ENCODE data around the gene BMERB1.

The BMERB1 gene

DNA sequence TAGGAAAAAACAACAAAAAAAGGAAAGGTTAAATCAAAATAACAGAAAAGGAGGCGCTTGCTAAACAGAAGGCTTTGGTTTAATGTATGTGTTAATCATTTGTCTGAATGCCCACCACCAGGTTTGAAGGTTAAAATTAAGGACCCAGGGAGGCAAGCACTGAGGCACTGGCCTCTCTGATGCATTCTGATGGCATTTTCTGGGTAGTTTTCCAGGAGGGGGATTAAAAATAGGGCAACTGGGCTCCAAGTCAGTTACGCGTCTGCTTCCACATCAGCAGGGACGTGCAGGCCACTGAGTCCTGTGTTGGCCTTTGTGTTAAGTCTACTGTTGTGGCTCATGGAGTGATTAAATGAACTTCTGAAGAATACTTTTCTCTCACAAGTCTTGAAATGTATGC lies 181.6 kb downstream of the BMERB1 start:
- TF ChIP-seq, protein P1, sequence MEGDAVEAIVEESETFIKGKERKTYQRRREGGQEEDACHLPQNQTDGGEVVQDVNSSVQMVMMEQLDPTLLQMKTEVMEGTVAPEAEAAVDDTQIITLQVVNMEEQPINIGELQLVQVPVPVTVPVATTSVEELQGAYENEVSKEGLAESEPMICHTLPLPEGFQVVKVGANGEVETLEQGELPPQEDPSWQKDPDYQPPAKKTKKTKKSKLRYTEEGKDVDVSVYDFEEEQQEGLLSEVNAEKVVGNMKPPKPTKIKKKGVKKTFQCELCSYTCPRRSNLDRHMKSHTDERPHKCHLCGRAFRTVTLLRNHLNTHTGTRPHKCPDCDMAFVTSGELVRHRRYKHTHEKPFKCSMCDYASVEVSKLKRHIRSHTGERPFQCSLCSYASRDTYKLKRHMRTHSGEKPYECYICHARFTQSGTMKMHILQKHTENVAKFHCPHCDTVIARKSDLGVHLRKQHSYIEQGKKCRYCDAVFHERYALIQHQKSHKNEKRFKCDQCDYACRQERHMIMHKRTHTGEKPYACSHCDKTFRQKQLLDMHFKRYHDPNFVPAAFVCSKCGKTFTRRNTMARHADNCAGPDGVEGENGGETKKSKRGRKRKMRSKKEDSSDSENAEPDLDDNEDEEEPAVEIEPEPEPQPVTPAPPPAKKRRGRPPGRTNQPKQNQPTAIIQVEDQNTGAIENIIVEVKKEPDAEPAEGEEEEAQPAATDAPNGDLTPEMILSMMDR (conservative IDR thresholded peaks at IDR 0.05; ENCODE audit: low read depth, low read length), result no peak
- H4K20me1 ChIP-seq (ENCODE audit: insufficient read depth), result no peaks in the 10 kb centered on the region
- no peaks in the 10 kb centered on the region; the same call in 1 of the 2 replicates for H3K36me3 ChIP-seq (ENCODE audit: insufficient read depth)

DNA sequence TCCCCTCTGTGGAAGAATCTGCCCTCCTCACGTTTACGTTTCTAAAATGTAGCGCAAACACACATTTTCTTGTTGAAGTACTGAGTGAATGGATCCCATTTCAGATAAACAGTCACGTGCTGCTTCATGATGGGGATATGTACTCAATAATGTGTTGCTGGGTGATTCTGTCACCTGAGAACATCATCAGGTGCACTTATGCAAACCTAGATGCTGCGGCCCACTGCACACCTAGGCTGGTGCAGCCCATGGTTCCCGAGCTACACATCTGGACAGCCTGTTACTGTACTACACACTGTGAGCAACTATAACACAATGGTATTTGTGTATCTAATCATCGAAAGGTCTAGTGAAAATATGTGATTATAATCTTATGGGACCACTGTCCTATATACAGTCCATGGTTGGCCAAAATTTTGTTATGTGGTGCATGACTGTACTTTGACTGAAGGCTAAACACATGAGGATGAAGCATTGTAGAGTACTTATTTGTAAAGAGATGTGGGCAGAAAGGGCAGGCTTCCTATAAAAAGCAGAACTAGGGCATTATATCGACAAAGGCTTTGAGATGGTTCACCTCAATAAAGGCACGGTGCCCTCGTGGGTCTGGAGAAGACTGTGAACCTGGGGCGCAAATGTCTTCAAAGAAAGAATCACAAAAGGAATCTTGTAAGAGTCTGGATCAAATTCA lies 182.2 kb downstream of the BMERB1 start:
- H3K4me3 ChIP-seq (IDR thresholded peaks at IDR 0.05; ENCODE audit: insufficient read depth, low read depth, low read length), result no peak overlapping the region
- H3K9ac ChIP-seq, result no peak overlapping the region
- H3K4me1 ChIP-seq (ENCODE audit: low read depth, poor library complexity, severe bottlenecking), result no peaks in the 10 kb centered on the region
- TF ChIP-seq, protein P1 (conservative IDR thresholded peaks at IDR 0.05; ENCODE audit: low read depth, low read length), result no peak
- no peak overlapping the region for H3K4me2 ChIP-seq
- H3K36me3 ChIP-seq (ENCODE audit: insufficient read depth), result no peaks in the 10 kb centered on the region; the same call in 1 of the 2 replicates
- H3K79me2 ChIP-seq (ENCODE audit: insufficient read depth, low read depth), result no peaks in the 10 kb centered on the region
- no peaks in the 10 kb centered on the region for H4K20me1 ChIP-seq (ENCODE audit: insufficient read depth)
- no peaks in the 10 kb centered on the region; the same call in 1 of the 2 replicates for H3K27me3 ChIP-seq (ENCODE audit: insufficient read depth, low read depth)
- no peak overlapping the region for H3K27ac ChIP-seq
- H2AFZ ChIP-seq (ENCODE audit: low read depth), result no peak overlapping the region

More for the DNA sequence above, 181.6 kb downstream of the BMERB1 start:
- Histone ChIP-seq H3K27me3 (ENCODE audit: insufficient read depth, low read depth) (no peaks in the 10 kb centered on the region; the same call in 1 of the 2 replicates), H3K4me1 (ENCODE audit: low read depth, poor library complexity, severe bottlenecking) (no peaks in the 10 kb centered on the region), H3K9ac (no peak overlapping the region), H2AFZ (ENCODE audit: low read depth) (no peak overlapping the region), H3K4me3 (IDR thresholded peaks at IDR 0.05; ENCODE audit: insufficient read depth, low read depth, low read length) (no peak overlapping the region), H3K4me2 (no peak overlapping the region), H3K27ac (no peak overlapping the region), H3K79me2 (ENCODE audit: insufficient read depth, low read depth) (no peaks in the 10 kb centered on the region)

DNA sequence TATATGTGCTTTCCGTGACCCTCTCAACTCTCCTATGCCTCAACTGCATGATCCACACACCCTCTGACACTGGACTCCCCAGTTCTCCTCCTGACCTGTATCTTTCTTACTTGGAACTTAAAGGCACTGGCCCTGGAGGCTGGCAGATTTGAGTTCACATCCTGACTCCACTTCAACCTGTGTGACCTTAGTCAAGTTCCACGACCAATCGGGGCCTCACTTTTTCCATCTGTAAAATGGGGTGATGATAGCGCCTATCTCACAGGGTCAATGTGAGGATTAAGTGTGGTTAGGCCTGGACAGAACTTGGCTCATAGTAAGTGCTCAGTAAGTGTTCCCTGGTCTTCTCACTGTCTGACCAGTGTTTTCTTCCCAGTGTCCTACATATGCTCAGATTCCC lies 183.5 kb downstream of the BMERB1 start:
- Histone ChIP-seq H4K20me1 (ENCODE audit: insufficient read depth) (no peaks in the 10 kb centered on the region), H3K4me2 (no peak overlapping the region), H3K9ac (no peak overlapping the region), H3K79me2 (ENCODE audit: insufficient read depth, low read depth) (no peaks in the 10 kb centered on the region), H3K4me3 (IDR thresholded peaks at IDR 0.05; ENCODE audit: insufficient read depth, low read depth, low read length) (no peak overlapping the region), H3K4me1 (ENCODE audit: low read depth, poor library complexity, severe bottlenecking) (no peaks in the 10 kb centered on the region), H3K36me3 (ENCODE audit: insufficient read depth) (no peaks in the 10 kb centered on the region; the same call in 1 of the 2 replicates), H3K27me3 (ENCODE audit: insufficient read depth, low read depth) (no peaks in the 10 kb centered on the region; the same call in 1 of the 2 replicates), H2AFZ (ENCODE audit: low read depth) (no peak overlapping the region), H3K27ac (no peak overlapping the region)
- TF ChIP-seq, protein P1 (conservative IDR thresholded peaks at IDR 0.05; ENCODE audit: low read depth, low read length), result no peak

DNA sequence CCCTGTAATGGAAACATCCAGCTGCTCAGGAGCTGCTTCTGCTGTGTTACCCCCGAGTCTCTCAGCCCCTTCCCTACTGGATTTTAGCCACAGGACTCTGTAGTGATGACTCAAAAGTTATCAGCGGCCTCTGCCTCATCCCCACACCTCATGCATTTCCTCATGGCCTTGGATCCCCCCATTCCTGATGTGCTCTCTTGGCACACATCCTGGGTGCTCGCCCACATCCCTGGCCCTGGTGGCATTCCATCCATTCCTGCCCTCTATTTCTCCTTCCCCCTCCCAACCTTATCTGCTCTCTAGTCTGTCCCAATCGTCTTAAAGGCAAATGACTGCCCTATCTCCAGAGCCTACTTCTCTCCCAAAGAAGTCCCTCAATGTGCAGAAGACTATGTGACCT lies 184.0 kb downstream of the BMERB1 start:
- Histone ChIP-seq H3K36me3 (ENCODE audit: insufficient read depth) (no peaks in the 10 kb centered on the region; the same call in 1 of the 2 replicates), H3K4me3 (IDR thresholded peaks at IDR 0.05; ENCODE audit: insufficient read depth, low read depth, low read length) (no peak overlapping the region), H3K4me2 (no peak overlapping the region), H3K4me1 (ENCODE audit: low read depth, poor library complexity, severe bottlenecking) (no peaks in the 10 kb centered on the region), H3K9ac (no peak overlapping the region), H4K20me1 (ENCODE audit: insufficient read depth) (no peaks in the 10 kb centered on the region), H3K27me3 (ENCODE audit: insufficient read depth, low read depth) (no peaks in the 10 kb centered on the region; the same call in 1 of the 2 replicates), H3K79me2 (ENCODE audit: insufficient read depth, low read depth) (no peaks in the 10 kb centered on the region), H3K27ac (no peak overlapping the region), H2AFZ (ENCODE audit: low read depth) (no peak overlapping the region)
- TF ChIP-seq, protein P1 (conservative IDR thresholded peaks at IDR 0.05; ENCODE audit: low read depth, low read length), result no peak

Data from KMS-11 (cell line).